Lung (tissue), 12 donors: ENCODE results near the gene ZFAND3. TPM values are rescaled to one million over a fixed set of nuclear protein-coding genes. Genes with fewer than 3 reads are reported as not detected.

ENCODE experiments used
- ATAC-seq: fragments of 200-7000 bp; cut with Tn5 transposase; one replicate; pipeline ENCODE4 v1.9.1; 2020; ENCODE audit warnings: moderate number of reproducible peaks; ENCODE audit not compliant: insufficient read depth, low FRiP score
- DNase-seq, 3 donors: peaks; one replicate each; pipeline ENCODE4 v3.0.0-alpha.2; 2013 to 2017
- H3K27ac ChIP-seq, 2 donors: one replicate each; pipeline ENCODE4 v1.5.1; 2013; ENCODE audit warnings: mild to moderate bottlenecking in 2 of 2, moderate library complexity in 2 of 2, control low read depth in 1 of 2, inconsistent platforms in 1 of 2, low read depth in 1 of 2, low read length in 1 of 2
- H3K27me3 ChIP-seq, 3 donors: one replicate each; pipeline ENCODE4 v1.5.1; 2013; ENCODE audit warnings: low read length in 2 of 3; ENCODE audit not compliant: control insufficient read depth in 3 of 3, insufficient read depth in 3 of 3
- H3K36me3 ChIP-seq, 4 donors: one replicate each; pipeline ENCODE4 v1.5.1; 2013; ENCODE audit warnings: low read length in 4 of 4, mild to moderate bottlenecking in 1 of 4, moderate library complexity in 1 of 4; ENCODE audit not compliant: control insufficient read depth in 4 of 4, insufficient read depth in 4 of 4
- H3K4me1 ChIP-seq, 5 donors: one replicate each; pipeline ENCODE4 v1.5.1; 2013; ENCODE audit warnings: low read length in 5 of 5, mild to moderate bottlenecking in 2 of 5, moderate library complexity in 1 of 5; ENCODE audit not compliant: control insufficient read depth in 5 of 5, insufficient read depth in 5 of 5
- H3K4me3 ChIP-seq: one replicate; pipeline ENCODE4 v1.5.1; 2013; ENCODE audit warnings: mild to moderate bottlenecking, control low read depth, moderate library complexity
- H3K9ac ChIP-seq, 2 donors: one replicate each; pipeline ENCODE4 v1.5.1; 2013; ENCODE audit warnings: low read length in 2 of 2, control low read depth in 1 of 2; ENCODE audit not compliant: insufficient read depth in 1 of 2
- H3K9me3 ChIP-seq, 4 donors: one replicate each; pipeline ENCODE4 v1.5.1; 2013; ENCODE audit warnings: low read length in 3 of 4, mild to moderate bottlenecking in 1 of 4, moderate library complexity in 1 of 4; ENCODE audit not compliant: control insufficient read depth in 4 of 4, insufficient read depth in 3 of 4
- CTCF ChIP-seq: IDR thresholded peaks from 2 replicates; pipeline ENCODE4 v1.5.1; 2012; ENCODE audit warnings: mild to moderate bottlenecking; ENCODE audit errors: control extremely low read depth, extremely low read depth
- WGBS, 2 donors: extraction: QIAGEN DNeasy Blood & Tissue Kit; methylation state at CpG; one replicate each; pipeline ENCODE4 v1.1.7; 2013; 5-methylcytosine and 5-hydroxymethylcytosine counted together
- polyA plus RNA-seq, 2 donors: library from polyadenylated mRNA; stranded (reverse); fragments of 200-250 nt; gene quantifications; one replicate each; pipeline ENCODE4 v1.2.1, GENCODE V29; 2013
- total RNA-seq, 2 donors: library from RNA; depleted of rRNA in 1 of 2; stranded (reverse); fragments of >200 nt in 1 of 2; gene quantifications; one replicate each; pipeline ENCODE4 v1.2.1, GENCODE V29; 2014 to 2021
- donor health status: control.
- donor health status: control.
- donor health status: Bipolar disorder and iron deficiency.
- donor health status: healthy.
- donor health status: DM: yes; HTN: yes; CAD: no.

Gene ZFAND3
- total and polyA plus RNA-seq, 4 donors: 27.6 to 63.6 (median 51.3) TPM

- Histone ChIP-seq H3K9ac (no peak overlapping the region), H3K4me3 (no peak overlapping the region), H3K27ac (no peak overlapping the region), H3K27me3 (no peaks in the 10 kb centered on the region), H3K4me1 (peaks cover 0 to 20% (median 0%) of the 10 kb centered on the region in 5 donors), H3K9me3 (peaks cover 0 to 3% (median 0%) of the 10 kb centered on the region in 4 donors), H3K36me3 (no peaks in the 10 kb centered on the region)
- ATAC-seq (no peak), DNase-seq (no peak)
- 69 to 87% methylated on average over 5 of the region's 5 CpGs for WGBS, 2 donors
- no peak for TF ChIP-seq CTCF
These were observed 52.3 kb downstream of the ZFAND3 start for GRCh38 chr6:37871616-37872372.

GRCh38 chr6:37872373-37872745 is 52.8 kb downstream of the ZFAND3 start:
- no peak for ATAC-seq
- Histone ChIP-seq H3K9ac (no peak overlapping the region), H3K9me3 (peaks cover 0 to 3% (median 0%) of the 10 kb centered on the region in 4 donors), H3K27me3 (no peaks in the 10 kb centered on the region), H3K4me3 (no peak overlapping the region), H3K4me1 (peaks cover 0 to 16% (median 2%) of the 10 kb centered on the region in 5 donors), H3K36me3 (no peaks in the 10 kb centered on the region), H3K27ac (no peak overlapping the region)
- 73 to 93% methylated on average over 2 of the region's 2 CpGs for WGBS, 2 donors
- no peak for TF ChIP-seq CTCF
- no peak for DNase-seq

- ATAC-seq (no peak), DNase-seq (no peak)
- Histone ChIP-seq H3K4me1 (peaks cover 0 to 16% (median 5%) of the 10 kb centered on the region in 5 donors), H3K27ac (no peak overlapping the region), H3K9ac (no peak overlapping the region), H3K9me3 (peaks cover 0 to 3% (median 0%) of the 10 kb centered on the region in 4 donors), H3K4me3 (no peak overlapping the region), H3K27me3 (no peaks in the 10 kb centered on the region), H3K36me3 (no peaks in the 10 kb centered on the region)
- TF ChIP-seq CTCF: no peak
- WGBS, 2 donors: 93 to 97% methylated on average over 2 to 3 of the region's 3 CpGs
These were observed 55.2 kb downstream of the ZFAND3 start for GRCh38 chr6:37874726-37875125.
